Endometrium (tissue), 2 donors: ENCODE results near the gene HSPA5.

ENCODE experiments used
- FAIRE-seq: peaks from 2 replicates; lab custom pipeline; 2012; peaks lifted over from hg19 to GRCh38; lab: Jason Lieb, UNC
- donor health status: control.
- donor health status: control.

Gene HSPA5

DNA sequence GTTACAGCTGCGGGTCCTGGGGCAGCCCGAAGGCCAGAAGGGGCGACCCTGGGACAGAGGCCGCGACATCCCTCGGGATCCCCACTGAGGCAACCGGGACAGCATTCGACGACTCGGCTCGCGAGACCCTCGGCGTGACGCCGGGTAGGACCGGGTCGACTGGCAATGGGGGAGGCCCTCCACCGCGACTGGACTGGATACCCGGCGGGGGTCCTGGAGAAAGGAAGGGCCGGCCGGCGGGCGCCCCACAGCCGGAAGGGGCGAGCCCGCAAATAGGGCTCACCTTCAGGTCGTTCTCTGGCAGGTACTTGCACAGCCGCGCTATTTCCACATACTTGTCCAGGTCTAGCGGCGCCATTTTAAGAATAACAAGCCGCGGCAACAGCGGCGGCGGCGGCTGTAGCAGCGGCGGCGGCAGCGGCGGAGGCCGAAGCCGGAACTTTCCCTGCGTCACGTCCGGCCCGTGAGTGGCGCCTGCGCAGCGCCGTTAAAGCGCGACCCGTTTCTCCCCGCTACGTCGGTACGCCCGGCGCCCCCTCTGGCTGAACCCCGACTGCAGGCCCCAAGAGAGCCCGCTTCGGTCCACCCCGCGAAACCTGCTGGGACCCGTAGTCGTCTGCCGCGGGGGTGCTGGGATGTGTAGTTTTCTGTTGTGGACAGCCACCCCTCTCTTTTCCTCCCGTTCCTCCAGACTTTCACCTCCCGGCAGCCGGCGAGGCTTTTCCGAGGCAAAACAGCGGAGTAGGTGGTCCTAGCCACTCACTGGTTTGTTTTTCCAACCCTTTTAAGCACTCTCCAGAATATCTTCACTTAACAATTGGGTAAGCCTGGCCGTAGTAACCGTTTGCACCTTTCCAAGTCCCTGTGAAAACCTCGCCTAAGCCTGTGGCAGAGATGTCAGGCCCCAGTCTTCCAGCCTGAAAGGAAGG lies 51.5 kb downstream of the HSPA5 start, which contains the start of gene PPP6C:
Gene PPP6C, minus strand, starts transcription at position 443 of the 929 bp plus-strand sequence. Its CDS starts 85 bp downstream, at position 358.
- FAIRE-seq = no peak

DNA sequence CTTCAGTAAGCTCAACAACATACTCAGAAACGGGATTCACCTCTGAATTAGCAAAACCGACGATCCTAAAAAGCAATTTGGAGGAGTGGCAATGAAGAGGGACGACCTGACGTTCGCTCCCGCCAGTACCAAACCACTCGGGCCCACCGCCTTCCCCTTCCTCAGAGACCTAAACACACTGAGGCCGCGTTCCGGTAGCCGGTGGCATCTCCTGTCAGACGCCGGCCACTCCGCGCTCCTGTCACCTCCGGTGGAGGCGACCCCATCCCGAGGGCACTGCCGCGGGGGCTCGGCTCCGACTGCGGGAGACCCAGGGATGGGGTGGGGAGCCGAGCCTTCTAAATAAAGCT lies 52.2 kb downstream of the HSPA5 start:
- no peak for FAIRE-seq
